AG04449 (cell line): ENCODE measurements around the gene TSPEAR.
"Not testable (repeated sequence)": the region's sequence is repeated elsewhere in the genome, so short reads cannot be mapped to it uniquely, and the experiment has no call there.

Experiments
- CTCF ChIA-PET: fragments of 350-600 bp; formaldehyde crosslinking; extraction: SDS; loops from one replicate; lab custom pipeline; 2021; ENCODE audit warnings: antibody characterized with exemption; lab: Yijun Ruan, JAX
- POLR2A ChIA-PET: fragments of 400-600, 350-600 bp; formaldehyde crosslinking; extraction: SDS; loops from one replicate; lab custom pipeline; 2020; ENCODE audit warnings: antibody characterized with exemption, inconsistent platforms; lab: Yijun Ruan, JAX
- DNase-seq: peaks from one replicate; pipeline ENCODE4 v3.0.0-alpha.2; 2010; ENCODE audit warnings: low read depth, low spot score
- H3K4me3 ChIP-seq: 2 replicates; pipeline ENCODE4 v1.5.1; 2011; ENCODE audit warnings: low read depth, mild to moderate bottlenecking, control low read depth, low read length
- TF ChIP-seq, protein P1 (sequence below): IDR thresholded peaks from one replicate; pipeline ENCODE4 v1.5.1; 2011; ENCODE audit warnings: mild to moderate bottlenecking, moderate library complexity, low read length, control low read depth, inconsistent platforms; ENCODE audit not compliant: insufficient read depth; ENCODE audit errors: missing control alignments

TSPEAR gene

DNA sequence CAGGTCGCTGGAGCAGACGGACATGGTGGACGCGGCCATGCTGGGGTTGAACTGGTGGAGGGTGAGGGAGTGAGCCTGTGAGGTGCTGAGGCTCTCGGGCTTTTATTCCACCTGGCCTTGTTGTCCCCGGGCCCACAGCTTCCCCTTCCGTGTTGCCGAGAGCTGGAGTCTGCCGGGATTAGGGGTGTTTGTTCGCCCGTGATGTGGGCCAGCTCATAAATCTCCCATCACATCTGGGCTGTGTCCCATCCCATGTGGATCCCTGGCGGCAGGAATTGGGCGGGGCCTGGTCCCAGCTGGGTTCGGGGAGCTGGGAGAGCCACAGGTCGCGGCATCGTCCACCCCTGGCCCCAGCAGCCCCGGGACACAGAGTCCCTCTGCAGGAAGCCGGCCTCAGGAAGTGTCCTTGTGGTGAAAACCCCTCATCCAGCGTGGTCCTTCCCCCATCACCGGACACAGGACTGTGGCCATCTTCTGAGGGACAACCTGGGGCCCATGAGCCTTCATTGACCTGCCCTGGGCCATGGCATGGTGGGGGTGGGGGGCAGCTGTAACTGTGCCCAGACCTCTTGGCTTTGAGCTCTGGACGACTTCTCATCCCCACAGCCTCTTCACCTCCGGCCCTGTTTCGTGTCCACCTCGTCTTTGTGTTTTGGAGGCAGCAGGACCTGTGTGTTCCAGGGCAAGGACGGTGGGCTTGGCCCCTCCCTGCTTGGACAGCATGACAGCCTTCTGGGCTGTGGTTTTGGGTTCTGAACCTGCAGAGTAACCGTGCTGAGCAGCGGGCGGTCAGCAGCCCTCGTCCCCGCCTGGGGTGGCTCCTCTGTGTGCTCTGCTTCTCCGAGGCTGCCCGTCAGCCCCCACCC is 118.7 kb downstream of the TSPEAR start, which contains the start of gene KRTAP10-6:
Gene KRTAP10-6 (minus strand): TSS at position 60 of the 866 bp plus-strand sequence. CDS start 21 bp downstream, at position 39.
- no peak within 1 kb of the TSS for H3K4me3 ChIP-seq
- no peak for DNase-seq
- TF ChIP-seq, protein P1, sequence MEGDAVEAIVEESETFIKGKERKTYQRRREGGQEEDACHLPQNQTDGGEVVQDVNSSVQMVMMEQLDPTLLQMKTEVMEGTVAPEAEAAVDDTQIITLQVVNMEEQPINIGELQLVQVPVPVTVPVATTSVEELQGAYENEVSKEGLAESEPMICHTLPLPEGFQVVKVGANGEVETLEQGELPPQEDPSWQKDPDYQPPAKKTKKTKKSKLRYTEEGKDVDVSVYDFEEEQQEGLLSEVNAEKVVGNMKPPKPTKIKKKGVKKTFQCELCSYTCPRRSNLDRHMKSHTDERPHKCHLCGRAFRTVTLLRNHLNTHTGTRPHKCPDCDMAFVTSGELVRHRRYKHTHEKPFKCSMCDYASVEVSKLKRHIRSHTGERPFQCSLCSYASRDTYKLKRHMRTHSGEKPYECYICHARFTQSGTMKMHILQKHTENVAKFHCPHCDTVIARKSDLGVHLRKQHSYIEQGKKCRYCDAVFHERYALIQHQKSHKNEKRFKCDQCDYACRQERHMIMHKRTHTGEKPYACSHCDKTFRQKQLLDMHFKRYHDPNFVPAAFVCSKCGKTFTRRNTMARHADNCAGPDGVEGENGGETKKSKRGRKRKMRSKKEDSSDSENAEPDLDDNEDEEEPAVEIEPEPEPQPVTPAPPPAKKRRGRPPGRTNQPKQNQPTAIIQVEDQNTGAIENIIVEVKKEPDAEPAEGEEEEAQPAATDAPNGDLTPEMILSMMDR: no peak
- ChIA-PET POLR2A (interaction anchor here (0.9 kb wide), 1 partner anchor 19 kb away, joined by 3 read pairs; the partner anchor contains the start of gene KRTAP10-4), CTCF (no interaction called here)

DNA sequence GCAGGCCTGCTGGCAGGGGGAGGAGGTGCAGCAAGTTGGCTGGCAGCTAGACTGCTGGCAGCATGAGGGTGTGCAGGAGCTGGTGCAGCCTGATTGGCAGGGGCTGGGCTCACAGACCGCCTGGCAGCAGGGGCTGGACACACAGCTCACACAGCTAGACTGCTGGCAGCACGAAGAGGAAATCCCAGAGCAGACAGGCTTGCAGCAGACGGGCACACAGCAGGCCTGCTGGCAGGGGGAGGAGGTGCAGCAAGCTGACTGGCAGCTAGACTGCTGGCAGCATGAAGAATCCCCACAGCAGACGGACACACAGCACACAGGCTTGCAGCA is 119.6 kb downstream of the TSPEAR start:
- CTCF ChIA-PET, H3K4me3 ChIP-seq, DNase-seq, POLR2A ChIA-PET: not testable (repeated sequence)

DNA sequence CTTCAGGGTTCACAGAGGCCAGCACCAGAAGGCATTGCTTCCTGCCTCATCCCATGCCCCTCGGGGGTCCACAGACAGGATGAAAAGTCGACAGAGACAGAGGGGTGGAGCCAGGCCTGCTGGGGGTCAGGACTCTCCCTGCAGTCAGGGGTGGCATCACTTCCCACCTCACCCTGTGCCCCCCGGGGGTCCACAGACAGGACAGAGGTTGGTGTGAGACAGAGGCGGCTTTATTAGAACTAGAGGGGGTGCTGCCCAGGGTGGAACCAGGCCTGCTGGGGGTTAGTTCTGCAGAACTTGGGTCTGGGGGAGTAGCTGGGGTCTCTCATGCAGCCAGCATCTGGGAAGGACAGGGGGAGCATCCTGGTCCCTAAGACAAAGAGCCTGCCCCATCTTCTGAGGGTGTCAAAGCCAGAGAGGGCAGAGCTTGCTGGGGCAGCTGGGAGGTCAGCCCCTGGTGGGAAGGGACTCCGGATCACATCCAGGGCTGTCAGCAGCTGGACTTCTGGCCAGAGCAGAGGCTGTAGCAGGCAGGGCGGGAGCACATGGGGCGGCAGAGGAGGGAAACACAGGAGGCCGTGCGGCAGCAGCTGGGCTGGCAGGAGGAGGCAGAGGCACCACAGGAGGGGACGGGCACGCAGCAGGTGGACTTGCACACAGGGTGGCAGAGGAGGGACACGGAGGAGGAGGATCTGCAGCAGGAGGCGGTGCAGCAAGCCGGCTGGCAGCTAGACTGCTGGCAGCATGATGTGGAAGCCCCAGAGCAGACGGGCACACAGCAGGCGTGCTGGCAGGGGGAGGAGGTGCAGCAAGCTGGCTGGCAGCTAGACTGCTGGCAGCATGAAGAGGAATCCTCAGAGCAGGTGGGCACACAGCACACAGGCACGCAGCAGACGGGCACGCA is 120.2 kb downstream of the TSPEAR start:
- CTCF ChIA-PET, POLR2A ChIA-PET, H3K4me3 ChIP-seq, DNase-seq: not testable (repeated sequence)

DNA sequence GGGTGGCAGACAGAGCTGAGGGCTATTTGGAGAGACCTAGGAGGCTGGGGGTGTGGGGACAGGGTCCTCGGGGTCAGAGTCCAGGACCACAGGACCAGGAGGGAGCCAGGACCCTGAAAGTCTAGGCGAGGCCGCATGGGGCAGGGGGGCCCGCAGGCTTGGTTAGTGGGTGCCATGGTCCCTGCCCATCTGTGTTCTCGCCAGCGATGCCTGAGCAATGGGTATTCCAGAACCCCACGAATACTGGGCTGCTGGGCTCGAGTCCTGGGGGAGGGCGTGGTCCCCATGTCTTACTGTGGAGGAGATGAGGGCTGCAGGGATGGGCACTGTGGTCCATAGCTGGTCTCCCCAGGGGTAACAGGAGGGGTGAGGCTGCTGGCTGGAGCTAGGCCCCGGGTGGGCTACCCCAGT is 121.1 kb downstream of the TSPEAR start:
- ChIA-PET POLR2A (no interaction called here), CTCF (no interaction called here)
- H3K4me3 ChIP-seq: no peak overlapping the region
- DNase-seq: no peak
- TF ChIP-seq, protein P1: no peak

DNA sequence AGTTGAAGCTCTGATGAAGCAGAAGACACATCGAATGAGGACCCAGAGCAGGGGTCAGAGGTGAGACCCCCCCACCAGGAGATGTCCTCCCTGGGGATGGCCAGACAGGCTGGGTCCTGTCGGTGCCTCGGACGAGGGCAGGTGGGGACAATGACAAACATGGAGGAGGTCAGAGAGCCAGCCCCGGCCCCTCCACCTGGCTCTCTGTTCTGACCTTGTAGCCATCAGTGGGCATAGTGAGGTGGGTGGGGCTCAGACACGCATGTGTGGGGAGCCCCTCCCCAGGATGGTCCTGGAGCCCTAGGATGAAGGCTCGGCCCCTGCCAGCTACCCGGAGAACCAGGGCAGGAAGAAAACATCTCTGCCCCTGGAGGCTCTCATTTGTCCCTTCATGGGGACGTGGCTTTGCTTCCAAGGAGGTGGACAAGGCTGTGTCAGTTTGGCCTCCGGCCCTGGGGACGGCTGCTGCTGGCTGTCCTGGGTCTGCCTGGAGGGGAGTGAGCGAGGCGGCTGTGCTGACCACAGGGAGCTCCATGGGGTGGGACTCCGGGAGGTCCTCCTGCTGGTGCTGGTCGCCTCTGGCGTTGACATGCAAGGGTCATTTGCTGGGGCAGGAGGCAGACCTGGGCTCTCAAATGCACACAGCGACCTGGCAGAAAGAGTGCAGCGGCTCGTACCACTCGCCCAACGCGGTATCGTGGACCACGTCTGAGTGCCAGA is 121.6 kb downstream of the TSPEAR start:
- POLR2A ChIA-PET: no interaction called here
- TF ChIP-seq, protein P1: no peak
- no peak overlapping the region for H3K4me3 ChIP-seq
- CTCF ChIA-PET: no interaction called here
- no peak for DNase-seq

DNA sequence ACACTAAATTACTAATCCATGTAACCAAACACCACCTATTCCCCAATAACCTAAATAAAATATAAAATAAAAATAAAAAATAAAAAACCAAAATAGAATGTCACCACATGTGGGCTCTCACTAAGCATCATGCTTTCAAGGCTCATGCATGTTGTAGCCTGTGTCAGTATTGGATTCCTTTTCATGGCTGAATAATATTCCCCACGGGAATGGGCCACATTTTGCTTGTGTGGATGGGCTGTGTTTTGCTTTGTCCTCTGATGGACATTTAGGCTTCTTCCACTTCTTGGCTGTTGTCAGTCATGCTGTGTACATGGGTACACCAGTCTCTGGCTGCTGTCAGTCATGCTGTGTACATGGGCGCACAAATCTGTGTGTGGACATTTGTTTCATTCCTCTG is 122.3 kb downstream of the TSPEAR start:
- TF ChIP-seq, protein P1: no peak
- ChIA-PET CTCF (no interaction called here), POLR2A (no interaction called here)
- H3K4me3 ChIP-seq: no peak overlapping the region
- DNase-seq: no peak
